GM10266 (cell line): ENCODE results near the gene AGO1.

Experiments
- DNase-seq: peaks from one replicate; pipeline ENCODE4 v3.0.0; 2012; ENCODE audit errors: extremely low spot score
- TF ChIP-seq, protein P1 (sequence below): IDR thresholded peaks from 2 replicates; pipeline ENCODE4 v1.5.1; 2012; ENCODE audit warnings: mild to moderate bottlenecking, low read depth; ENCODE audit not compliant: control insufficient read depth, insufficient read depth; ENCODE audit errors: missing control alignments

AGO1 gene

GRCh38 chr1:35980090-35980489, 97.1 kb downstream of the AGO1 start:
- DNase-seq, result no peak
- TF ChIP-seq, protein P1, sequence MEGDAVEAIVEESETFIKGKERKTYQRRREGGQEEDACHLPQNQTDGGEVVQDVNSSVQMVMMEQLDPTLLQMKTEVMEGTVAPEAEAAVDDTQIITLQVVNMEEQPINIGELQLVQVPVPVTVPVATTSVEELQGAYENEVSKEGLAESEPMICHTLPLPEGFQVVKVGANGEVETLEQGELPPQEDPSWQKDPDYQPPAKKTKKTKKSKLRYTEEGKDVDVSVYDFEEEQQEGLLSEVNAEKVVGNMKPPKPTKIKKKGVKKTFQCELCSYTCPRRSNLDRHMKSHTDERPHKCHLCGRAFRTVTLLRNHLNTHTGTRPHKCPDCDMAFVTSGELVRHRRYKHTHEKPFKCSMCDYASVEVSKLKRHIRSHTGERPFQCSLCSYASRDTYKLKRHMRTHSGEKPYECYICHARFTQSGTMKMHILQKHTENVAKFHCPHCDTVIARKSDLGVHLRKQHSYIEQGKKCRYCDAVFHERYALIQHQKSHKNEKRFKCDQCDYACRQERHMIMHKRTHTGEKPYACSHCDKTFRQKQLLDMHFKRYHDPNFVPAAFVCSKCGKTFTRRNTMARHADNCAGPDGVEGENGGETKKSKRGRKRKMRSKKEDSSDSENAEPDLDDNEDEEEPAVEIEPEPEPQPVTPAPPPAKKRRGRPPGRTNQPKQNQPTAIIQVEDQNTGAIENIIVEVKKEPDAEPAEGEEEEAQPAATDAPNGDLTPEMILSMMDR, result no peak
